GM18502 (cell line): ENCODE data around the gene NUDT21.
"Not testable (repeated sequence)": the region's sequence is repeated elsewhere in the genome, so short reads cannot be mapped to it uniquely, and the experiment has no call there.

Experiments used
- ATAC-seq: cut with Tn5 transposase; IDR thresholded peaks from one replicate; pipeline ENCODE4 v1.9.1; 2021; ENCODE audit warnings: mild to moderate bottlenecking; ENCODE audit not compliant: unreplicated experiment, poor library complexity

NUDT21 gene

GRCh38 chr16:56421313-56421712 is 29.8 kb downstream of the NUDT21 start:
- ATAC-seq, result no peak

DNA sequence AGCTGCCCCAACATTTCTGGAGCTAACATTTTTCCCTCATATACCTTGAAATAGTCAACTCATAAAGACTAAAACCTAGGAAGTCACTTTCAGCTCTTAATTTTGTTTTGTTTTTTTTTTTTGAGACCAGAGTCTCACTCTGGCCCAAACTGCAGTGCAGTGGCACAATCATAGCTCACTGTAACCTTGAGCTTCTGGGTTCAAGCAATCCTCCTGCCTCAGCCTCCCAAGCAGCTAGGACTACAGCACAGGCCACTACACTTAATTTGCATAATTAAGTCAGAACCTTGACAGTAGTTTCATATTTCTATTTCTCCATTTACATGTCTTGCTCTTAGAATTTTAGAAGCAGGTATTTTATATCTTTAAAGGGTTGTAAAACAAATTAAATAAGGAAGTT is 30.5 kb downstream of the NUDT21 start:
- no peak for ATAC-seq

DNA sequence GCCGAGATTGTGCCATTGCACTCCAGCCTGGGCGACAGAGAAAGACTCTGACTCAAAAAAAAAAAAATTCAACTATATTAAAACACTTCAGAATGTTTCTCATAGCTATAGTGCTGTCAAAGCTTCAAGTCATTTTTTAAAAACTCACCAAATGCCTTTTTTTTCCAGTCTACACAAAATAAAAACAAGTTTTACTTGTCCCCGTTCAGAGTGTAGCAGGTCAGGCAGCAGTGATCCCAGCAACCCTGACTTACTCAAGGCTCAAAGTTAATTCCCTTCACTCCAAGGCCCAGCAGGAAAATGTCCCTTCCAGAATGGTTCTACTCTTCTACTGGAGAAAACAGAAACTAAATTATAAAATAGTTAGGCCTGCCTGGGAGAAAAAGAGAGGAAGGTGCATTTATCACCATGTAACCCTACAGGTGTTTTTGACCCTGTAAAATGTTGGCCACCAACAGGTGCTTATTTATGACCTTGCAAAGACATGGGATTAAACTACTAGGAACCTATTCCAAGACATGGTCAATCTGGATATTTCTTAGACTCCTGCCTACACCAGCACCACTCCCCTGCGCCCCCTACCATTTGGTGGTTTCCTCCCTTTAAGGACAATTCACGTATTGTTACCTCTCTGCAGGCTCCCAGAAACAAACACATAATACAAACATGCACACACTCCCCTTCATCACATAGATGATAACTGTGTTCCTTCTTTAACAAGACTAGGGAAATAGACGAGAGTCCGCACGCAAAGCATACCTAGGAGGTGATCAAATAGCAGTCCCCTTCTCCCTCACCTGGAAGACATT is 31.2 kb downstream of the NUDT21 start:
- no peak for ATAC-seq

DNA sequence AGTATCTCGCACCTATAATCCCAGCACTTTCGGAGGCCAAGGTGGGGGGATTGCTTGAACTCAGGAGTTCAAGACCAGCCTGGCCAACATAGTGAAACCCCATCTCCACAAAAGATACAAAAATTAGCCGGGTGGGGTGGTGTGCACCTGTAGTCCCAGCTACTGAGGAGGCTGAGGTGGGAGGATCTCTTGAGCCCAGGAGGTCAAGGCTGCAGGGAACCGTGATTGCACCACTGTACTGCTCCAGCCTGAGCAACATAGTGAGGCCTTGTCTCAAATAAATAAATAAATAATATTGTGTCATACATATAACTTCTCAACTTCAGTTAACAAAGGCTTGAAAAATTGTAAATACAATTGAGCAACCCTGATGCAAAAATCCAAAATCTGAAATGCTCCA is 34.0 kb downstream of the NUDT21 start:
- ATAC-seq, result no peak

GRCh38 chr16:56415875-56416274 is 35.3 kb downstream of the NUDT21 start:
- ATAC-seq, result no peak

GRCh38 chr16:56414366-56414765 is 36.8 kb downstream of the NUDT21 start:
- no peak for ATAC-seq

DNA sequence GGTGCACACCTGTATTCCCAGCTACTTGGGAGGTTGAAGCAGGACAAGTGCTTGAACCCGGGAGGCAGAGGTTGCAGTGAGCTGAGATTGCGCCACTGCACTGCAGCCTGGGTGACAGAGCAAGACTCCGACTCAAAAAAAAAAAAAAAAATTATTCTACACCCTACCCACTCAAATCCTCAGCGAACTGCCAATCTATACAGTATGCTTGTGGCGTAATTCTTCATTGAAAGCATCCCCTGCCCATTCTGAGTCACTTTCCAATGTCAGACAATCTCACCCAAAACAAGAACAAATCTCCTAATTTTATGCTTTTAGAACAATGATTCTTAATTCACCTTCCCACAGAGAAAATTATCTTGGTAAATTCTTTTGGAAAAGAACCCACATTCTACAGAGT is 37.8 kb downstream of the NUDT21 start:
- no peak for ATAC-seq

- no peak for ATAC-seq
These were observed 39.5 kb downstream of the NUDT21 start for GRCh38 chr16:56411624-56412023.

DNA sequence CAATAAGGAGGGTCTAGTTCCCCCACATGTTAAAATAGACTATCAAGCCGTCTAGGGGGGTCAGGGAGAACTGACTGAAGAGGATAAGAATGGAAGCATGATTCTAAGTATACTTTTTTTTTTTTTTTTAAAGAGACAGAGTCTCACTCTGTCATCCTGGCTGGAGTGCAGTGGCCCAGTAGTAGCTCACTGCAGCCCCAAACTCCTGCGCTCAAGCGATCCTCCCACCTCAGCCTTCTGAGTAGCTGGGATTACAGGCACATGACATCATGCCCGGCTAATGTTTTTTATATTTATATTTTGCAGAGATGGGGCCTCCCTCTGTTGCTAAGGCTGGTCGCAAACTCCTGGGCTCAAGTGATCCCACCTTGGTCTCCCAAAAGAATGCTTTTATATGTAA is 40.0 kb downstream of the NUDT21 start:
- no peak for ATAC-seq

GRCh38 chr16:56409195-56409594 is 41.9 kb downstream of the NUDT21 start:
- ATAC-seq, result no peak

DNA sequence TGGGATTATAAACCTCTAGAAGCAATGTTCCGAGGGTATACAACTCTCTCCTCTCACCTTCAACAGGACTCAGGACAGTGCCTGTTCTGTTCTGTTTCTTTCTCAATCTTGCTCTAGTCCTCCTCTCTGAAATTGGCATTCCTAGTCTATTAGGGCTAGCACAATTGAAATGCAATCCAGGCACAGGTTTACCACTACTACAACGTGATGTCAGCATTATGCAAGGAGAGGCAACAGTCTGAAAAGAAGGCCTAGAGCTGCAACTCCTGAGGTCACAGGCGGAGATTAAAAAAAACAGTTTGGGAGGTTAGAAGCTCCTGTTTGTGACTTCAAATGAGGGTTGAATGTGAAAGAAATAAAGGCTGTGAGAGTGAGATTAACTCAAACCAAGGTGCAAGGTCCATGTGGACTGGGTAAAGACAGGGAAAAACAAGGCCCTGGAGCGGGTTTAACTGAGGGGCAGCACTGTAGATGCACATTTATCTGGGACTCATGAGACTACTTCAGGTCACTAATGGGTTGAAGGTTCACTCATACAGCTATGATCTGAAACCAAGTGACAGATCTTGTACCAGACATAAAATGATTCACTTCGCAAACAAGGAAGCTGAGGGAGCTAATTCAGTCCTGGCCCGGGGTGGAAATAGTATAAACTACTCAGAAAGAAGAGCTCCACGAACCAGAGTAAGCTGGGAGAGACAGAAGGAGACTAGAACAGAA is 42.6 kb downstream of the NUDT21 start:
- no peak for ATAC-seq

- ATAC-seq, result no peak
These were observed 45.0 kb downstream of the NUDT21 start for GRCh38 chr16:56405977-56406672.

DNA sequence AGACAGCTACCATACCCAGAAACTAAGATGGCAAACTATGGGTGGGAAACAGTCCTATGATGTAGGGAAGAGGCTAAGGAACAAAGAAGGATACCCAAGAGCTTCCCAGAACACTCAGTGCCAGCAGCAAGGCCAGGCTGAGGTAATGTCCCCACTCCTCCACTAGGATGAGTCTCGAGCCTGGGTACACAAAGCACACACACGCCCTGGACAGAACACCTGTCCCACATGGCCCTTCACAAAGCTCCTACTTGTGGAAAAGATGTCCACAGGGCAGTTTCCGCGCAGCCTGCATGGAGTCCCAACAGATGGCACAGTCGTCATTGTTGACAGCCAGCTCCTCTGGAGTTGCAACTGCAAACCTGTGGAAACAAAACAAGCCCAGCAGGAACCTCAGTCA is 49.6 kb downstream of the NUDT21 start:
- ATAC-seq, result no peak

GRCh38 chr16:56400458-56400857 is 50.7 kb downstream of the NUDT21 start:
- ATAC-seq, result no peak

GRCh38 chr16:56399486-56399885 is 51.6 kb downstream of the NUDT21 start:
- ATAC-seq, result no peak

DNA sequence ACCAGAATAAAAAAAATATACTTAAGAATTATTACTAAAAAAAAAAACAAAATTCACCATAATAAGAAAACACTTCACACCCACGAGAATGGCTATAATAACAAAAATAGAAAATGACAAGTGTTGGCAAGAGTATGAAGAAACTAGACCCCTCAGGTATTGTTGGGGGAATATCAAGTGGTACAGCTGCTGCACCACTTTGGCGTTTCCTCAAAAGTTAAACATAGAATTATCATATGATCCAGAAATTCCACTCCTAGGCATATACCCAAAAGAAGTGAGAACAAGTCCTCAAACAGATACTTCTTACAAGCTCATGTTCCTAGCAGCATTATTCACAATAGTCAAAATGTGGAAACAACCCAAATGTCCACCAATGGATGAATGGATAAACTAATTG is 52.1 kb downstream of the NUDT21 start:
- no peak for ATAC-seq

- not testable (repeated sequence) for ATAC-seq
These were observed 54.4 kb downstream of the NUDT21 start for GRCh38 chr16:56396724-56397123.

GRCh38 chr16:56389554-56389953 is 61.6 kb downstream of the NUDT21 start:
- no peak for ATAC-seq

- no peak for ATAC-seq
These were observed 62.9 kb downstream of the NUDT21 start for GRCh38 chr16:56388209-56388608.

GRCh38 chr16:56387396-56387795 is 63.7 kb downstream of the NUDT21 start:
- ATAC-seq, result no peak

GRCh38 chr16:56384074-56384721 is 66.9 kb downstream of the NUDT21 start:
- no peak for ATAC-seq
